GM19351 (cell line): ENCODE measurements around the gene STH.

ENCODE experiments used
- ATAC-seq: cut with Tn5 transposase; IDR thresholded peaks from one replicate; pipeline ENCODE4 v1.9.1; 2021; ENCODE audit warnings: mild to moderate bottlenecking, moderate library complexity; ENCODE audit not compliant: unreplicated experiment

Gene STH

GRCh38 chr17:46042925-46043324 lies 43.9 kb downstream of the STH start:
- ATAC-seq, result no peak

- no peak for ATAC-seq
Observed at GRCh38 chr17:46043606-46044005, 44.6 kb downstream of the STH start.

- ATAC-seq, result no peak
Observed at GRCh38 chr17:46044286-46044928, 45.4 kb downstream of the STH start.

- no peak for ATAC-seq
Observed at GRCh38 chr17:46044989-46045388, 45.9 kb downstream of the STH start.

GRCh38 chr17:46045639-46046038 lies 46.6 kb downstream of the STH start:
- ATAC-seq, result no peak

- ATAC-seq, result no peak
Observed at GRCh38 chr17:46046957-46047356, 47.9 kb downstream of the STH start.

GRCh38 chr17:46047398-46047797 lies 48.3 kb downstream of the STH start:
- ATAC-seq, result no peak

DNA sequence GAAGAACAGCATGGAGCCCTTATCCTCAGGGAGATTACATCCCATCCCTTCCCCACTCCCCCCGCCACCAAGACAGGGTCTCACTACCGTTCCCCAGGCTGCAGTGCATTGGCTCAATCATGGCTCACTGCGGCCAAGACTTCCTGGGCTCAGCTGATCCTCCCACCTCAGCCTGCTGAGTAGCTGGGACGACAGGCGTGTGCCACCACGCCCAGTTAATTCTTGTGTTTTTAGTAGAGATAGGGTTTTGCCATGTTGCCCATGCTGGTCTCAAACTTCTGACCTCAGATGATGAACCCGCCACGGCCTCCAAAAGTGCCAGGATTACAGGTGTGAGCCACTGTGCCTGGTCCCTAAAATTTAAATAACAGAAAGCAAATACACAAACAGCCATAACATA lies 48.8 kb downstream of the STH start:
- ATAC-seq, result no peak
